ENCODE data around the gene SSU72. TPM values are rescaled to one million over a fixed set of nuclear protein-coding genes. Genes with fewer than 3 reads are reported as not detected.
"Not testable (repeated sequence)": the region's sequence is repeated elsewhere in the genome, so short reads cannot be mapped to it uniquely, and the experiment has no call there.

Gene SSU72
- polyA plus RNA-seq, 3 donors = 63.1 to 139 (median 133) TPM

DNA sequence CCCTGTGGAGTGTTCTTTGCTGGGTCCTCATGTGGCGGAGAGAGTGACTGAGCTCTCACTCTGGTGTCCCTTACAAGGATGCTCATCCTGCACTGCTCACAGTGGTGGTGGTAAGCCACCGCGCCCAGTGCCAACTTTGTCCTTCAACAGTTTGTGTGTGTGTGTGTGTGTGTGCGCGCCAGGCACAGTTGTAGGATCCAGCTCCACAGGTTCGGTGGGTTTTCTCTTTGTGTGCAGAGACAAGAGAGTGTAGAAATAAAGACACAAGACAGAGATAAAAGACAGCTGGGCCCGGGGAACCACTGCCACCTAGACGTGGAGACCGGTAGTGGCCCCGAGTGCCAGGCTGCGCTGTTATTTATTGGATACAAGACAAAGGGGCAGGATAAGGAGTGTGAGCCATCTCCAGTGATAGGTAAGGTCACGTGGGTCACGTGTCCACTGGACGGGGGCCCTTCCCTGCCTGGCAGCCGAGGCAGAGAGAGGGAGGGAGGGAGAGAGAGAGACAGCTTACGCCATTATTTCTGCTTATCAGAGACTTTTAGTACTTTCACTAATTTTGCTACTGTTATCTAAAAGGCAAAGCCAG is 69.8 kb downstream of the SSU72 start:
- 17 to 40% (median 38%) methylated on average over 16 of the region's 16 CpGs for WGBS, 3 donors
- not testable (repeated sequence) for H3K27ac ChIP-seq (ENCODE audit: low read depth, low read length)

DNA sequence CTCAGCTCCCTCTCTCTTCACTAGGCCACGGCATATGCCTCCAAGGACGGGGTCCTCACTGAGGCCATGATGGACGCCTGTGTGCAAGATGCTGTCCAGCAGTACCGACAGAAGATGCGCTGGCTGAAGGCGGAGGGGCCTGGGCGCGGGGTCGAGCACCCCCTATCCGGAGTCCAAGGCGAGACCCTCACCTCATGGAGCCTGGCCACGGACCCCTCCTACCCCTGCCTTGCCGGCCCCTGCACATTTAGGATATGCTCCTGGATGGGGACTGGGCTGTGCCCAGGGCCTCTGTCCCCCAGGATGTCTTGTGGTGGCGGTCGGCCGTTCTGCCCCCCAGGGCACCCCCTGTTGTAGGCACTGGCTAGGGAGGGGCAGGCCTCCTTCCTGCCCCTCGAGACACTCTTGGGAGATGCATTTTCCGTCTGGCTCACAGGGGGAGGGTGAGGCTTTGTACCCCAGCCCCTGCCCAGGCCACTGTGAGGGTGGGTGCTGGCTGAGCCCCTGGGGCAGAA is 79.1 kb downstream of the SSU72 start:
- 90 to 92% (median 90%) methylated on average over 16 to 18 of the region's 18 CpGs for WGBS, 3 donors
- H3K27ac ChIP-seq (ENCODE audit: low read depth, low read length) = not testable (repeated sequence)

DNA sequence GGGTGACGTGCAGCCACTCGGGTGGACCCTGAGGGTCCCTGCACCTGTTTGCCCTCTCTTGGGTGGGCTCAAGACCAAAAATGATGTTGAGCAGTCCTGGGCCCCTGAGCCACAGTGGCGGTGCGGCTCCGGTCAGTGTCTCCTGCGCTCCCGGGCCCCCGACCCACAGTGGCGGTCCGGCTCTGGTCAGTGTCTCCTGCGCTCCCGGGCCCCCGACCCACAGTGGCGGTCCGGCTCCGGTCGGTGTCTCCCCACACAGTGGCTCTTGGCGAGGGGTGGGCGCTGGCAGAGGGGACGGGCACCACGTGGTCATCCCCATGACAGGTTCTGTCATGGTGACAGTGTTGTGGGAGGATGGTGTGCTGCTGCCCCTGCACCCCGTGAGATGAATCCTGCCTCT is 80.4 kb downstream of the SSU72 start:
- not testable (repeated sequence) for H3K27ac ChIP-seq (ENCODE audit: low read depth, low read length)
- WGBS, 3 donors = 97 to 99% (median 99%) methylated on average over 18 to 22 of the region's 22 CpGs

Other genes starting within 250 kb of the SSU72 start
- under 1 TPM; 0.10 to 0.45 (median 0.19) TPM for gene TAS1R3, start 243.6 kb downstream of the SSU72 start, polyA plus RNA-seq
- 10 to 100 TPM; 42.5 to 54.5 (median 48.9) TPM for gene DVL1, start 225.4 kb downstream of the SSU72 start, polyA plus RNA-seq
- gene MXRA8, start 216.3 kb downstream of the SSU72 start, polyA plus RNA-seq = 100 to 1,000 TPM in 1 of 3 donors, 10 to 100 TPM in 2; 11.7 to 104 (median 82.1) TPM
- gene AURKAIP1, start 199.7 kb downstream of the SSU72 start, polyA plus RNA-seq = 100 to 1,000 TPM; 129 to 240 (median 165) TPM
- 100 to 1,000 TPM; 103 to 173 (median 106) TPM for gene CCNL2, start 175.5 kb downstream of the SSU72 start, polyA plus RNA-seq
- gene MRPL20, start 167.6 kb downstream of the SSU72 start, polyA plus RNA-seq = 100 to 1,000 TPM; 110 to 228 (median 190) TPM
- 10 to 100 TPM in 2 of 3 donors, 1 to 10 TPM in 1; 9.9 to 25.5 (median 10.6) TPM for gene ANKRD65, start 153.6 kb downstream of the SSU72 start, polyA plus RNA-seq
- gene VWA1, start 139.2 kb downstream of the SSU72 start, polyA plus RNA-seq = 10 to 100 TPM in 2 of 3 donors, 1 to 10 TPM in 1; 7.8 to 53.1 (median 42.1) TPM
- gene ATAD3C, start 125.2 kb downstream of the SSU72 start, polyA plus RNA-seq = 10 to 100 TPM in 1 of 3 donors, 1 to 10 TPM in 1, under 1 TPM in 1; 0.34 to 10.3 (median 2.2) TPM
- gene ATAD3B, start 103.1 kb downstream of the SSU72 start, polyA plus RNA-seq = 10 to 100 TPM; 13.6 to 27.5 (median 14.2) TPM
- 10 to 100 TPM; 12.9 to 23.1 (median 14.2) TPM for gene ATAD3A, start 62.7 kb downstream of the SSU72 start, polyA plus RNA-seq
- gene TMEM240, start 34.2 kb downstream of the SSU72 start, polyA plus RNA-seq = 1 to 10 TPM in 2 of 3 donors, under 1 TPM in 1; 0.85 to 4.3 (median 2.1) TPM
- 1 to 10 TPM in 1 of 3 donors, under 1 TPM in 2; 0.52 to 2.2 (median 0.70) TPM for gene FNDC10, start 25.3 kb upstream of the SSU72 start, polyA plus RNA-seq
- 10 to 100 TPM; 37.0 to 65.3 (median 41.8) TPM for gene MIB2, start 40.6 kb upstream of the SSU72 start, polyA plus RNA-seq
- 10 to 100 TPM in 1 of 3 donors, 1 to 10 TPM in 1, under 1 TPM in 1; 0.89 to 24.4 (median 3.4) TPM for gene MMP23B, start 57.3 kb upstream of the SSU72 start, polyA plus RNA-seq
- gene CDK11B, start 84.1 kb upstream of the SSU72 start, polyA plus RNA-seq = 10 to 100 TPM; 17.6 to 35.4 (median 26.6) TPM
- gene SLC35E2B, start 117.9 kb upstream of the SSU72 start, polyA plus RNA-seq = 10 to 100 TPM; 15.1 to 19.5 (median 18.5) TPM
- gene CDK11A, start 149.5 kb upstream of the SSU72 start, polyA plus RNA-seq = 10 to 100 TPM; 10.5 to 52.6 (median 21.5) TPM
- gene NADK, start 203.6 kb upstream of the SSU72 start, polyA plus RNA-seq = 100 to 1,000 TPM in 1 of 3 donors, 10 to 100 TPM in 2; 33.2 to 131 (median 73.2) TPM